Measurements from ENCODE around the gene GPATCH11. TPM values are rescaled to one million over a fixed set of nuclear protein-coding genes. Genes with fewer than 3 reads are reported as not detected.

The GPATCH11 gene
- total RNA-seq, 1 experiment from 2014 or later: 5.2 TPM

DNA sequence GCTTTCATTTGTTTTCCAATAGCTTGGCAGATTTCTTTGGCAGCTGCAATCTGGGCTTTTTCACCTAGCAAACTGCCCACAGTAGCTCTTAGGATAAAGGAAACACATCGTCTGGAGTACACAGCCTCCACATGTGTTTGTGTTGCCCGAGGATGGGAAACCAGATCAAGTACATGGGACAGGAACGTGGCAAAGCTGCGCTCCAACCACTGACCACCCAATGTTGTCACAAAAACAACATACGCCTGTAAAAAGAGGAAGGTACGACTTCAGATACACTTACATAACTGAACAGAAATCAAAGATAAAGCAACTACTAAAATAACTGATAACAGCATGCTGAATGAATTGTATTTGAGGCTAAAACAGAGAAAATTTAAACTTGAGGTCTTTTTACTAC lies 15.6 kb upstream of the GPATCH11 start:
- H3K36me3 ChIP-seq (ENCODE audit: low read depth, low read length): peaks cover 29% of the 10 kb centered on the region
- no peak overlapping the region for H3K27ac ChIP-seq (ENCODE audit: low read length)
- no peaks in the 10 kb centered on the region for H3K4me1 ChIP-seq (ENCODE audit: insufficient read depth, low read length)
- no peak overlapping the region for H3K9ac ChIP-seq (ENCODE audit: low read length)
- ChIA-PET CTCF (no interaction called here), POLR2A (ENCODE audit: unreplicated experiment) (no interaction called here)
- H2AFZ ChIP-seq (ENCODE audit: low read length): no peak overlapping the region
- H3F3A ChIP-seq (ENCODE audit: low read length, unreplicated experiment): no peaks in the 10 kb centered on the region
- TF ChIP-seq, protein P1, sequence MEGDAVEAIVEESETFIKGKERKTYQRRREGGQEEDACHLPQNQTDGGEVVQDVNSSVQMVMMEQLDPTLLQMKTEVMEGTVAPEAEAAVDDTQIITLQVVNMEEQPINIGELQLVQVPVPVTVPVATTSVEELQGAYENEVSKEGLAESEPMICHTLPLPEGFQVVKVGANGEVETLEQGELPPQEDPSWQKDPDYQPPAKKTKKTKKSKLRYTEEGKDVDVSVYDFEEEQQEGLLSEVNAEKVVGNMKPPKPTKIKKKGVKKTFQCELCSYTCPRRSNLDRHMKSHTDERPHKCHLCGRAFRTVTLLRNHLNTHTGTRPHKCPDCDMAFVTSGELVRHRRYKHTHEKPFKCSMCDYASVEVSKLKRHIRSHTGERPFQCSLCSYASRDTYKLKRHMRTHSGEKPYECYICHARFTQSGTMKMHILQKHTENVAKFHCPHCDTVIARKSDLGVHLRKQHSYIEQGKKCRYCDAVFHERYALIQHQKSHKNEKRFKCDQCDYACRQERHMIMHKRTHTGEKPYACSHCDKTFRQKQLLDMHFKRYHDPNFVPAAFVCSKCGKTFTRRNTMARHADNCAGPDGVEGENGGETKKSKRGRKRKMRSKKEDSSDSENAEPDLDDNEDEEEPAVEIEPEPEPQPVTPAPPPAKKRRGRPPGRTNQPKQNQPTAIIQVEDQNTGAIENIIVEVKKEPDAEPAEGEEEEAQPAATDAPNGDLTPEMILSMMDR (conservative IDR thresholded peaks at IDR 0.05; ENCODE audit: low read depth, low read length): no peak
- TF ChIP-seq EZH2 (IDR thresholded peaks at IDR 0.05; ENCODE audit: low read length, unreplicated experiment) (no peak), EZH2phosphoT487 (IDR thresholded peaks at IDR 0.05; ENCODE audit: borderline replicate concordance, low read length) (no peak)
- H3K4me3 ChIP-seq (ENCODE audit: low read length): no peak overlapping the region
- no peak for DNase-seq
- BruUV-seq (replicated peaks): no TSS peak
- ATAC-seq: no peak
- intact Hi-C loops (cut with micrococcal nuclease): no loop called here
- H4K20me1 ChIP-seq (ENCODE audit: low read length): no peaks in the 10 kb centered on the region
- no peaks in the 10 kb centered on the region for H3K9me2 ChIP-seq (replicated peaks; ENCODE audit: low read length)
- no peak overlapping the region for H3K4me2 ChIP-seq (ENCODE audit: low read length)
- no peaks in the 10 kb centered on the region for H3K79me2 ChIP-seq (ENCODE audit: low read length)
- H3K9me3 ChIP-seq (ENCODE audit: low read length): no peaks in the 10 kb centered on the region
- no peaks in the 10 kb centered on the region for H3K27me3 ChIP-seq (ENCODE audit: low read length)

DNA sequence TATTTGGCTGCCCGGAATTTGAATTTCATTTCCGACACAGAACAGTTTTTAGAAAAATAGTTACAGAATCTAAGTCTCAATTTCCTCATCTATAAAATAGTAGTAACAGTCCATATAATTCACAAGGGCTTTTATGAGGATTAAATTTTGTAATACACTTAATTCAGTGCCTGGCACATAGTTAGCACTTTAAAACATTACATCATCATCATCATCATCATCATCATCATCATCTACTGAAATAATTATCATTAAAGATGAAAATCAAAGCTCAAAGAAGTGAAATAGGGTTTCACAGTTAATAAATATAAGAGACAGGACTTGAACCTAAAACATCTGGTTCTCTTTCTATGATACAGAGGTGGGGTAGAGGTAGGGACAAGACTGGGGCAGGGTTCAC lies 13.4 kb upstream of the GPATCH11 start:
- H3K4me1 ChIP-seq (ENCODE audit: insufficient read depth, low read length): no peaks in the 10 kb centered on the region
- ChIA-PET CTCF (no interaction called here), POLR2A (ENCODE audit: unreplicated experiment) (no interaction called here)
- no peak overlapping the region for H3K9ac ChIP-seq (ENCODE audit: low read length)
- TF ChIP-seq EZH2 (IDR thresholded peaks at IDR 0.05; ENCODE audit: low read length, unreplicated experiment) (no peak), EZH2phosphoT487 (IDR thresholded peaks at IDR 0.05; ENCODE audit: borderline replicate concordance, low read length) (no peak)
- TF ChIP-seq, protein P1 (conservative IDR thresholded peaks at IDR 0.05; ENCODE audit: low read depth, low read length): no peak
- no peaks in the 10 kb centered on the region for H3K9me3 ChIP-seq (ENCODE audit: low read length)
- no peaks in the 10 kb centered on the region for H3K27me3 ChIP-seq (ENCODE audit: low read length)
- no peaks in the 10 kb centered on the region for H4K20me1 ChIP-seq (ENCODE audit: low read length)
- H3K79me2 ChIP-seq (ENCODE audit: low read length): no peaks in the 10 kb centered on the region
- intact Hi-C loops (cut with micrococcal nuclease): no loop called here
- no TSS peak for BruUV-seq (replicated peaks)
- H3K4me3 ChIP-seq (ENCODE audit: low read length): no peak overlapping the region
- no peak overlapping the region for H3K27ac ChIP-seq (ENCODE audit: low read length)
- no peaks in the 10 kb centered on the region for H3F3A ChIP-seq (ENCODE audit: low read length, unreplicated experiment)
- no peaks in the 10 kb centered on the region for H3K9me2 ChIP-seq (replicated peaks; ENCODE audit: low read length)
- no peak overlapping the region for H2AFZ ChIP-seq (ENCODE audit: low read length)
- H3K4me2 ChIP-seq (ENCODE audit: low read length): no peak overlapping the region
- DNase-seq (no peak), ATAC-seq (no peak)
- H3K36me3 ChIP-seq (ENCODE audit: low read depth, low read length): peaks cover 23% of the 10 kb centered on the region

DNA sequence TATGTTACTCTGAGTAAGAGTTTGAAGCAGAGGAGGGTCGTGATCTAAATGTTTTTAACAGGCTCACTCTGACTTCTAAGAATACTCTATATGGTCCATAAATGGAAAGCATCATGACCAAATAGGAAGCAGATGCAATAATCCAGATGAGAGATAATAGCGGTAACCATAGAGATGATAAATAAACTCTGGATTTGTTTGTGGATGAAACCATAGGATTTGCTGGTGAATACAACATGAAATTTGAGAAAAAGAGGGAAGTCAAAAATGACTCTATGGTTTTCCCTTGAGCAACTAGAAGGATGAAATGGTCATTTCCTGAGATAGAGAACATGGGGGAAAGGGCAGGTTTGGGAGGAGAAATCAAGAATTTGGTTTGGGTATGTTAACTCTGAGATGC lies 4.1 kb upstream of the GPATCH11 start:
- POLR2A ChIA-PET (ENCODE audit: unreplicated experiment): no interaction called here
- intact Hi-C loops (cut with micrococcal nuclease): no loop called here
- no peak overlapping the region for H3K4me3 ChIP-seq (ENCODE audit: low read length)

More for the DNA sequence above, 4.1 kb upstream of the GPATCH11 start:
- H3K9me3 ChIP-seq (ENCODE audit: low read length): no peaks in the 10 kb centered on the region
- ATAC-seq: no peak
- H3K27me3 ChIP-seq (ENCODE audit: low read length): no peaks in the 10 kb centered on the region
- peaks cover 14% of the 10 kb centered on the region; the same call in 1 of the 2 replicates for H3K36me3 ChIP-seq (ENCODE audit: low read depth, low read length)
- no peaks in the 10 kb centered on the region for H4K20me1 ChIP-seq (ENCODE audit: low read length)
- no peaks in the 10 kb centered on the region for H3K9me2 ChIP-seq (replicated peaks; ENCODE audit: low read length)
- H3K4me2 ChIP-seq (ENCODE audit: low read length): no peak overlapping the region
- H3K9ac ChIP-seq (ENCODE audit: low read length): no peak overlapping the region
- H3K27ac ChIP-seq (ENCODE audit: low read length): no peak overlapping the region
- no TSS peak for BruUV-seq (replicated peaks)
- peaks cover 19% of the 10 kb centered on the region for H3K4me1 ChIP-seq (ENCODE audit: insufficient read depth, low read length)
- H2AFZ ChIP-seq (ENCODE audit: low read length): no peak overlapping the region
- CTCF ChIA-PET: no interaction called here
- no peak for TF ChIP-seq EZH2phosphoT487 (IDR thresholded peaks at IDR 0.05; ENCODE audit: borderline replicate concordance, low read length)
- no peak for TF ChIP-seq EZH2 (IDR thresholded peaks at IDR 0.05; ENCODE audit: low read length, unreplicated experiment)
- TF ChIP-seq, protein P1 (conservative IDR thresholded peaks at IDR 0.05; ENCODE audit: low read depth, low read length): no peak
- no peak for DNase-seq
- peaks cover 36% of the 10 kb centered on the region for H3K79me2 ChIP-seq (ENCODE audit: low read length)
- H3F3A ChIP-seq (ENCODE audit: low read length, unreplicated experiment): peaks cover 2% of the 10 kb centered on the region
